ENCODE results near the gene FOXN1. TPM values are rescaled to one million over a fixed set of nuclear protein-coding genes. Genes with fewer than 3 reads are reported as not detected.

FOXN1 gene
- total RNA-seq, 3 donors from 2014 or later (not counting 1 experiment from before 2014, with no cell fraction given), result not detected

DNA sequence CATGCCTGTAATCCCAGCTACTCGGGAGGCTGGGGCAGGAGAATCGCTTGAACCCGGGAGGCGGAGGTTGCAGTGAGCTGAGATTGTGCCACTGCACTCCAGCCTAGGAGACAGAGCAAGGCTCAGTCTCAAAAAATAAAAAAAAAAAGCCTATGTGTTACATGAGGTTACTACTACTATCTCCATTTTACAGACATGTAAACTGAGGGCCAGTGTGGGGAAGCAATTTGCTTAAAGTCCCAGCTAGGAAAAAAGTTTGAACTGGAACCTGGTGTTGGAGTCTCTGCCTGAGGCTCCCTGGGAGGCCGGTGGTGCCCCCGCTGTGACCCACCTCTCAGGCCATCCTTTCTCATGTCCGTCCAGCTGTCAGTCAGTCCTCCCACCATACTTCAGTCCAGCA lies 28.2 kb upstream of the FOXN1 start:
- TF ChIP-seq, protein P1, sequence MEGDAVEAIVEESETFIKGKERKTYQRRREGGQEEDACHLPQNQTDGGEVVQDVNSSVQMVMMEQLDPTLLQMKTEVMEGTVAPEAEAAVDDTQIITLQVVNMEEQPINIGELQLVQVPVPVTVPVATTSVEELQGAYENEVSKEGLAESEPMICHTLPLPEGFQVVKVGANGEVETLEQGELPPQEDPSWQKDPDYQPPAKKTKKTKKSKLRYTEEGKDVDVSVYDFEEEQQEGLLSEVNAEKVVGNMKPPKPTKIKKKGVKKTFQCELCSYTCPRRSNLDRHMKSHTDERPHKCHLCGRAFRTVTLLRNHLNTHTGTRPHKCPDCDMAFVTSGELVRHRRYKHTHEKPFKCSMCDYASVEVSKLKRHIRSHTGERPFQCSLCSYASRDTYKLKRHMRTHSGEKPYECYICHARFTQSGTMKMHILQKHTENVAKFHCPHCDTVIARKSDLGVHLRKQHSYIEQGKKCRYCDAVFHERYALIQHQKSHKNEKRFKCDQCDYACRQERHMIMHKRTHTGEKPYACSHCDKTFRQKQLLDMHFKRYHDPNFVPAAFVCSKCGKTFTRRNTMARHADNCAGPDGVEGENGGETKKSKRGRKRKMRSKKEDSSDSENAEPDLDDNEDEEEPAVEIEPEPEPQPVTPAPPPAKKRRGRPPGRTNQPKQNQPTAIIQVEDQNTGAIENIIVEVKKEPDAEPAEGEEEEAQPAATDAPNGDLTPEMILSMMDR (IDR thresholded peaks at IDR 0.05), result no peak
- ATAC-seq (no peak), DNase-seq (no peak)
- H3K27me3 ChIP-seq (ENCODE audit: control insufficient read depth, insufficient read depth, low read length), result no peaks in the 10 kb centered on the region
- intact Hi-C loops (cut with micrococcal nuclease), result no loop called here
- Mint-ChIP-seq H3K4me3 (no peak overlapping the region), H3K36me3 (no peaks in the 10 kb centered on the region), H3K4me1 (peaks cover 0 to 11% of the 10 kb centered on the region in 2 donors), H3K27me3 (ENCODE audit: low read depth in 2 of 2) (peaks cover 0 to 8% of the 10 kb centered on the region in 2 donors), H3K27ac (no peak overlapping the region), H3K9me3 (no peaks in the 10 kb centered on the region)
- no peaks in the 10 kb centered on the region for H3K4me1 ChIP-seq (ENCODE audit: control insufficient read depth, insufficient read depth, low read length)
- no peak overlapping the region for H3K4me3 ChIP-seq (ENCODE audit: low read length)
- H3K27ac ChIP-seq (ENCODE audit: low read length), result no peak overlapping the region
- H3K36me3 ChIP-seq (ENCODE audit: control insufficient read depth, insufficient read depth, low read length), result no peaks in the 10 kb centered on the region
- WGBS (ENCODE audit: insufficient coverage), result 92% methylated on average over 7 of the region's 7 CpGs
- no peaks in the 10 kb centered on the region for H3K9me3 ChIP-seq (ENCODE audit: control insufficient read depth, insufficient read depth, low read length)

DNA sequence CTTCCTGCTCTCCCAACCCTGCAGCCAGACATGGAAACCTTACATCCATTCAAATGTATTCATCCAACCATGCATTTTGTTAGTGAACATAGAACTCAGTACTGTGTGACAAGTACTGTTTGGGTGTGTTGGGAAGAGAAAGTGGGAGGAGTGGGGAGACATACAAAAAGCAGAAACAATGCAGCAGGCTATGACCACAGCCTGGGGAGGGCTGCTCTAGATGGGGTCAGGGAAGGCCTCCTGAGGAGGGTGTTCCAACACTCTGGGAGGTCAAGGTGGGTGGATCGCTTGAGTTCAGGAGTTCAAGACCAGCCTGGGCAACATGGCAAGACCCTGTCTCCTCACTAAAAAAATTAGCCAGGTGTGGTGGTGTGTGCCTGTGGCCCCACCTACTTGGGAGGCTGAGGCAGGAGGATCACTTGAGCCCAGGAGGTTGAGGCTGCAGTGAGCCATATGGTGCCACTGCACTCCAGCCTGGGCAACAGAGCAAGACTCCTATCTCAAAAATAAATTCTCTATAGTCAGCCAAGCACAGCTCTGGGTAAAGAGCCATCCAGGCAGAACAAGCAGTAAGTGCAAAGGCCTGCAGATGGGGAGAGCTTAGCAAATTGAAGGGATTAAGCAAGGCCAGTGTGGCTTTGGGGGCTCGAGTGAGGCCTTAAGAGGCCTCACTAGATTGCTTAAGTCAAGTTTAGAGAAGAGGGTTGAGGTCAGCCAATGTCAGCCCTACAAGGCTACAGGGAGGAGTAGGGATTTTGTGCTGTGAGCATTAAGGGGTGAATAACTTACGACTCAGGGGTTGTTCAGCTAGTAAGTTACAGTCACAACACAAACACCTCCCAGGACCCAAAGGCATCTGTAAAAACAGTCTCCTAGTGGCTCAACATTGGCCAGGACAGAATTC lies 27.2 kb upstream of the FOXN1 start:
- intact Hi-C loops (cut with micrococcal nuclease), result no loop called here
- Histone ChIP-seq H3K27me3 (ENCODE audit: control insufficient read depth, insufficient read depth, low read length) (no peaks in the 10 kb centered on the region), H3K9me3 (ENCODE audit: control insufficient read depth, insufficient read depth, low read length) (no peaks in the 10 kb centered on the region), H3K4me1 (ENCODE audit: control insufficient read depth, insufficient read depth, low read length) (no peaks in the 10 kb centered on the region), H3K36me3 (ENCODE audit: control insufficient read depth, insufficient read depth, low read length) (no peaks in the 10 kb centered on the region), H3K4me3 (ENCODE audit: low read length) (no peak overlapping the region), H3K27ac (ENCODE audit: low read length) (no peak overlapping the region)
- ATAC-seq (no peak), DNase-seq (no peak)
- Mint-ChIP-seq H3K9me3 (no peaks in the 10 kb centered on the region), H3K4me1 (peaks cover 0 to 11% of the 10 kb centered on the region in 2 donors), H3K27me3 (ENCODE audit: low read depth in 2 of 2) (peaks cover 0 to 8% of the 10 kb centered on the region in 2 donors), H3K4me3 (no peak overlapping the region), H3K27ac (no peak overlapping the region), H3K36me3 (no peaks in the 10 kb centered on the region)
- 80% methylated on average over 2 of the region's 3 CpGs for WGBS (ENCODE audit: insufficient coverage)
- TF ChIP-seq, protein P1 (IDR thresholded peaks at IDR 0.05), result no peak

DNA sequence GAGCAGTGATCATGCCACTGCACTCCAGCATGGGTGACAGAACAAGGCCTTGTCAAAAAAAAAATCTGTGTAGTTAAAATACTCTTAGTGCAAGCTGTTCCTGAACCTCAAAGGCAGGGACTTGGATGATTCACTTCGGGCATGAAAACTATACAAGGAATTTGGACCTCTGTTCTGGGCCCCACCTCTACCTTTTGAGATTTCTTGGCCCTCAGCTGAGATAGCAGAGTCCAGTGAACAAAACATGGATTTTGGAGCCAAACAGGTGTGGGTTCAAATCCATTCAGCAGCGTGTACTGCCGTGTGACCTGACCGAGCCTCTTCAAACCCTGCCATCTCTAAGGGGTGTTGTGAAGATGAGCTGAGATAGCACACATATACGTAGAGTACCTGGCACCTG lies 25.9 kb upstream of the FOXN1 start:
- H3K27me3 ChIP-seq (ENCODE audit: control insufficient read depth, insufficient read depth, low read length), result no peaks in the 10 kb centered on the region
- 88% methylated on average over 5 of the region's 5 CpGs for WGBS (ENCODE audit: insufficient coverage)
- Mint-ChIP-seq H3K27me3 (ENCODE audit: low read depth in 2 of 2) (peaks cover 0 to 11% of the 10 kb centered on the region in 2 donors), H3K27ac (no peak overlapping the region), H3K4me1 (peaks cover 0 to 8% of the 10 kb centered on the region in 2 donors), H3K36me3 (no peaks in the 10 kb centered on the region), H3K4me3 (no peak overlapping the region), H3K9me3 (no peaks in the 10 kb centered on the region)
- H3K27ac ChIP-seq (ENCODE audit: low read length), result no peak overlapping the region
- H3K4me3 ChIP-seq (ENCODE audit: low read length), result no peak overlapping the region
- no peaks in the 10 kb centered on the region for H3K9me3 ChIP-seq (ENCODE audit: control insufficient read depth, insufficient read depth, low read length)
- DNase-seq (no peak), ATAC-seq (no peak)
- no peaks in the 10 kb centered on the region for H3K4me1 ChIP-seq (ENCODE audit: control insufficient read depth, insufficient read depth, low read length)
- intact Hi-C loops (cut with micrococcal nuclease), result no loop called here
- TF ChIP-seq, protein P1 (IDR thresholded peaks at IDR 0.05), result no peak
- H3K36me3 ChIP-seq (ENCODE audit: control insufficient read depth, insufficient read depth, low read length), result no peaks in the 10 kb centered on the region
